Measurements from ENCODE around the gene TRAF1. TPM values are rescaled to one million over a fixed set of nuclear protein-coding genes. Genes with fewer than 3 reads are reported as not detected.

The TRAF1 gene
- total and polyA plus RNA-seq, 5 donors from 2014 or later = 13.5 to 167 (median 16.9) TPM

DNA sequence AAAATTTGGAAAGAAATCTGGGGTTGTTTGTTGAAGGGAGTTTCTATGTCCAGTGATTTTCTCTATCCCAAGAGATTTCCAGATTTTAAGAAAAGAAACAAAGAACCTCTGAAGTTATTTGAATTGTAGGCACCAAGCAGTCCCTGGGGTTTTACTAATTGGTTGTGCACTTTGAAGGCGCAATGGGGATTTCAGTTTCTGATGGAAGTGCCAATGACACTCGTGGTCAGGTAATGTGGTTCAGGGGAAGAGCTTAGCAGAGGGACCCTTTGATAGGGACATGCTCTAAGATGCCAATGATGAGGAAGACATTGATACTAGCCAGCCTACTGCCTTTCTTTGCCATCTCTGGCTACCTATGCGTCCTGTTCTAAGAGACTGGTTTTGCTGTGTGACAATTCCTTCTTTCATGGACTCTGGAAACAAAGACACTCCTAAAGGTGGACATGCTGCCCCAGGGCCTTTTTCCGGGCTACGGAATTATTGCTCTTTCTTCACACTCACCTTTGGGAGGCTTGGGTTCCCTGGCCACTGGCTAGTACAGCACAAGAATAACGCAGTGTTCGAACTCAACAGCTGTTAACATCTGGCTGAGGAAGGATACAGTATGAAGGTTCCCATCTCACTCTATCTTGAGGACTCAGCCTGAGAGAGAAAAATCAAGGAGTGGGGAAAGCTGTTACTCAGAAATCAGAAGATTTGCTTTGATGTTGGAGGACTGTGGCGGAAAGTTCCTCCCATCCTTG is 6.9 kb upstream of the TRAF1 start:
- no peaks in the 10 kb centered on the region for H3K9me3 Mint-ChIP-seq
- H3K27ac Mint-ChIP-seq = peak overlapping the region; percentile 99 to 100 (median 100)
- peaks cover 10 to 80% (median 62%) of the 10 kb centered on the region in 4 donors for H3K4me1 Mint-ChIP-seq
- H3K27me3 ChIP-seq (ENCODE audit: control insufficient read depth, insufficient read depth, low read length) = no peaks in the 10 kb centered on the region
- no peaks in the 10 kb centered on the region for H3K36me3 Mint-ChIP-seq
- peak overlapping the region; percentile 99 for H3K27ac ChIP-seq (ENCODE audit: insufficient read depth, low read length, poor library complexity, severe bottlenecking)
- H3K36me3 ChIP-seq (ENCODE audit: control insufficient read depth, insufficient read depth, low read length) = no peaks in the 10 kb centered on the region
- H3K4me1 ChIP-seq (ENCODE audit: control insufficient read depth, insufficient read depth, low read length, poor library complexity, severe bottlenecking) = peaks cover 87% of the 10 kb centered on the region
- no peak overlapping the region for H3K4me3 ChIP-seq (ENCODE audit: low read depth, low read length)
- H3K4me3 Mint-ChIP-seq = peak overlapping the region in 3 of 4 donors; percentile 5 to 99 (median 39)
- H3K27me3 Mint-ChIP-seq = no peaks in the 10 kb centered on the region
- ATAC-seq (ENCODE audit: low read depth in 2 of 2) (no peak), DNase-seq (no peak)
- no peaks in the 10 kb centered on the region for H3K9me3 ChIP-seq (ENCODE audit: control insufficient read depth in 2 of 2, low read length in 2 of 2)

DNA sequence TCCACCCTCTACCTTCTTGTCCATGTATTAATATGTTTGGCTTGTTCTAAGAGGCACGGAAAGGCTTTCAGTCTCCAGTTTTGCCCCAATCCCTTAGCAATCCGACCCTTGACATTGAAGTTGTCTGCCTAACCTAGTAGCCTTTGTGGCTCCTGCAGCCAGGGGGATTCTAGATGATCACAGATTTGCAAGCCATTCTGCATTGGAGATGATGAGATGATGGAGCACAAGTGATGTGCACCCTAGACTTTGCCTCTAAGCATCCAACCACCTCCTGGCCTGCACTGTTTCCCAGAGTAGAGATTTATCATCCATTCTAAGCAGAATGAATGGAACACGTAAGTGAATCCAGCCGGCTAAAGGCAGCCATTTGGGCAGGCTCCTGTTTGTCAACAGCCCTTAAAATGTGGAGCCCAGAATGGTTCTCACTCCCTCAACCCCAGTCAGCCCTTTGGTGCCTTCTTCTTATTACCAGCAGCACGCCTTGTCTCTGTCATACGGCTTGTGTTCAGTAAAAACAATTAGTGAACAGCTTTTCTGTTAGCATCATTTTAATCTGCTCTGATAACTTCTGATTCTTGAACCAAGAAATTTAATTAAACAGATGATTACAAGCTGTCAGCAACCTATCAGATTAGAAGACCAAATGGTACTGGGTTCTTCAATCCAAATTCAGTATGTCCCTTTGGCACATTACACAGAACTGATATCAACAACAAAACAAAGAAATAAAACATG is 5.7 kb upstream of the TRAF1 start:
- H3K4me1 ChIP-seq (ENCODE audit: control insufficient read depth, insufficient read depth, low read length, poor library complexity, severe bottlenecking) = peaks cover 97% of the 10 kb centered on the region
- no peaks in the 10 kb centered on the region for H3K9me3 ChIP-seq (ENCODE audit: control insufficient read depth in 2 of 2, low read length in 2 of 2)
- Mint-ChIP-seq H3K9me3 (no peaks in the 10 kb centered on the region), H3K4me3 (peak overlapping the region; percentile 83 to 99 (median 90)), H3K27me3 (no peaks in the 10 kb centered on the region), H3K4me1 (peaks cover 10 to 88% (median 69%) of the 10 kb centered on the region in 4 donors), H3K36me3 (no peaks in the 10 kb centered on the region), H3K27ac (peak overlapping the region; percentile 99 to 100 (median 100))
- peak overlapping the region; percentile 71 for H3K4me3 ChIP-seq (ENCODE audit: low read depth, low read length)
- no peaks in the 10 kb centered on the region for H3K27me3 ChIP-seq (ENCODE audit: control insufficient read depth, insufficient read depth, low read length)
- peak overlapping the region; percentile 99 for H3K27ac ChIP-seq (ENCODE audit: insufficient read depth, low read length, poor library complexity, severe bottlenecking)
- no peak for ATAC-seq (ENCODE audit: low read depth in 2 of 2)
- no peaks in the 10 kb centered on the region for H3K36me3 ChIP-seq (ENCODE audit: control insufficient read depth, insufficient read depth, low read length)
- DNase-seq = no peak

DNA sequence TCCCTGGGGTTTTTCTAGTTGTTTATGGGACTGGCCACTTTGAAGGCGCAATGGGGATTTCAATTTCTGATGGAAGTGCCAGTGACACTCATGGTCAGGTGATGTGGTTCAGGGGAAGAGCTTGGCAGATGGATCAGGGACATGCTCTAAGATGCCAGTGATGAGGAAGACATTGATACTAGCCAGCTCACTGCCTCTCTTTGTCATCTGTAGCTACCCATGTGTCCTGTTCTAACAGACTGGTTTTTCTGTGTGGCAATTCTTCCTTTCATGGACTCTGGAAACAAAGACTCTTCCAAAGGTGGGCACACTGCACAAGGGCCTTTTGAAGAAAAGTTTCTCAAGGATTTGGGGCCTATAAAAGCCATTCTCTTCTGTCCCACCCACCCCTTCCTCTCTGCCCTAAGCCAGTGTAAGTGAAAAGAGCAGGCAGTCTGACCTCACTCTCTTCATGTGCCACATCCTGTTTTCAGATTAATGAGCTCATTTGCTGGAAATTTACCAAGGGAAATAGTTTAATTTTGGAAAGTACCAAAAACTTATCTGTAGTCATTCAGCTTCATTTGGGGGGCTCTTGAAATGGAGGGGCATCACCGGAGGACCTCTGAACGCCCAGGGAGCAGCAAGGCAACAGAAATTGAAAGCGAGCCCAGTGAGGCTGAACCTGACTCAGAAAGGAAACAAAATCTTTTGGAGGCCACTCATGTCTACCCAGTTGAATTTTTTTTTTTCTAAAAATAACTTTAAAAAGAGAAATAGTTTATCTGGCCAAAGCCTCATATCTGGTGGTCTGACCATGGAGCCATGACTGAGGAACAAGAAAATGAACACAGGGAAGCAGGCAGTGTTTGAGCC is 4.9 kb upstream of the TRAF1 start:
- H3K27ac Mint-ChIP-seq = peak overlapping the region; percentile 99 to 100 (median 100)
- H3K9me3 ChIP-seq (ENCODE audit: control insufficient read depth in 2 of 2, low read length in 2 of 2) = no peaks in the 10 kb centered on the region
- no peaks in the 10 kb centered on the region for H3K9me3 Mint-ChIP-seq
- H3K36me3 Mint-ChIP-seq = no peaks in the 10 kb centered on the region
- no peaks in the 10 kb centered on the region for H3K27me3 ChIP-seq (ENCODE audit: control insufficient read depth, insufficient read depth, low read length)
- DNase-seq (peak; percentile 52 to 90 (median 84)), ATAC-seq (ENCODE audit: low read depth in 2 of 2) (peak; percentile 64 to 66)
- H3K36me3 ChIP-seq (ENCODE audit: control insufficient read depth, insufficient read depth, low read length) = no peaks in the 10 kb centered on the region
- peaks cover 10 to 88% (median 64%) of the 10 kb centered on the region in 4 donors for H3K4me1 Mint-ChIP-seq
- H3K4me1 ChIP-seq (ENCODE audit: control insufficient read depth, insufficient read depth, low read length, poor library complexity, severe bottlenecking) = peaks cover 98% of the 10 kb centered on the region
- H3K27me3 Mint-ChIP-seq = no peaks in the 10 kb centered on the region
- H3K27ac ChIP-seq (ENCODE audit: insufficient read depth, low read length, poor library complexity, severe bottlenecking) = peak overlapping the region; percentile 99
- H3K4me3 Mint-ChIP-seq = peak overlapping the region; percentile 83 to 99 (median 90)
- H3K4me3 ChIP-seq (ENCODE audit: low read depth, low read length) = peak overlapping the region; percentile 71

DNA sequence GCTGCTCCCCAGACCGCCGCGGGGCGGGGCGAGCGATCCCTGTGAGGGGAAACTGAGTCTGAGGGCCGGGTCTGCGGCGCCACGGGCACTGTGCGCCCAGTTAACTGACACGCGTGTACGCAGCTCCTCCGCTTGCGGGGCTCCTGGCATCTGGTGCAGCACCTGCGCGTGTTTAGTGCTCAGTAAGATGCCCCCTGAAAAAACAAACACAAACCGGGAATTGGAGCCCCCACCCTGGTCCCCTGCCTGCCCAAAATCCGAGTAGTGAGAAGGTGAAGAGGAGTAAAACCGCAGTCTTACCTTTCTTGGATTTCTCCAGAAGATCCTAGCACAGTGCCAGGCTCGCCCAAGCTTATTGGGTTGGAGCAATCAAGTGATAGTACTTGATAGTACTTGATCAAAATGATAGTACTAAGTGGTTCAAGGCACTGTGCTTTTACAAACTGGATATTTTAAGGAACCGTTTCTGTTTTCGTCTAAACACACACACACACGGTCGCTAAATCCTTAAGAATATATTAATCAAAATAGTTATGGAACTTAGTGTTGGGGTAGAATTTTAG is 2.7 kb upstream of the TRAF1 start:
- Histone ChIP-seq H3K27ac (ENCODE audit: insufficient read depth, low read length, poor library complexity, severe bottlenecking) (peak overlapping the region; percentile 99), H3K4me1 (ENCODE audit: control insufficient read depth, insufficient read depth, low read length, poor library complexity, severe bottlenecking) (peaks cover 96% of the 10 kb centered on the region), H3K36me3 (ENCODE audit: control insufficient read depth, insufficient read depth, low read length) (no peaks in the 10 kb centered on the region), H3K9me3 (ENCODE audit: control insufficient read depth in 2 of 2, low read length in 2 of 2) (no peaks in the 10 kb centered on the region), H3K27me3 (ENCODE audit: control insufficient read depth, insufficient read depth, low read length) (no peaks in the 10 kb centered on the region), H3K4me3 (ENCODE audit: low read depth, low read length) (peak overlapping the region; percentile 67)
- H3K36me3 Mint-ChIP-seq = peaks cover 15% of the 10 kb centered on the region
- peaks cover 10 to 81% (median 54%) of the 10 kb centered on the region in 4 donors for H3K4me1 Mint-ChIP-seq
- peak overlapping the region; percentile 96 to 99 (median 98) for H3K27ac Mint-ChIP-seq
- H3K4me3 Mint-ChIP-seq = peak overlapping the region; percentile 89 to 99 (median 92)
- no peaks in the 10 kb centered on the region for H3K27me3 Mint-ChIP-seq
- H3K9me3 Mint-ChIP-seq = no peaks in the 10 kb centered on the region
- DNase-seq (no peak), ATAC-seq (ENCODE audit: low read depth in 2 of 2) (no peak)

DNA sequence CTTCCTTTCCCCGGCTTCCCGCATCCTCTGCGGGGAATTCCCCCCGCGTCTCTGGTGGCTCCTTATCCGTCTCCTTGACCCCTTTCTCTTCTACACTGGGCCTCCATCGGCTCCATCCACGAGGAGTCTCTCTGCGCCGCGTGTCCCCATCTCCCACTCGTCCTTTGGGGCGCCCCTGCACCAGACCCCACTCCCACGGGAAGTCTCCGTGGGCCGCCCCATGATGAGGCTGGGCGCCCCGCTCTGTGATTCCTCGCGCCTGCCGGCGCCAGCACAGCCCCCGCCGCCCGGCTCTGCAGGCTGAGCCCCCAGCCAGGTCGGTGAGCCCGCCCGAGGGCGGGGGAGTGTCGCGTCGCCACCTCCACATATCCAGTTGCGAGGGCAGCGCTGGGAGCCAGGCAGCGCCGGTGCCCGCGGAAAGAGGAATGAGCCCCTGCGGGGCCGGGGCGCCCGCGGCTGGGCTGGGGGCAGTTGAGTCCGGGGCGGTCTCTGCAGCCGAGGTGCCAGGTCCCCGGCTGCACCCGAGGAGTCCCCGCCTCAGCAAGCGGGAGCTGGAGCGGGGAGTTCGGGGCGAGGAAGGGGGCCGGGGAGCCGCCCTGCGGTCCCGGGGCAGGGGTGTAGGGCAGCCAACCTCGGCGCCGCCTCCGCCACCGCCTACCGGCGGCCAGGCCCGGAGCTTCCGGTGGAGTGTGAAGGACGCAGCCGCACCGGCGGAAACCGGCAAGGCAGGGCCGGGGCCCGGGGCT is 2.1 kb upstream of the TRAF1 start:
- Histone ChIP-seq H3K9me3 (ENCODE audit: control insufficient read depth in 2 of 2, low read length in 2 of 2) (no peaks in the 10 kb centered on the region), H3K36me3 (ENCODE audit: control insufficient read depth, insufficient read depth, low read length) (peaks cover 4% of the 10 kb centered on the region), H3K4me3 (ENCODE audit: low read depth, low read length) (peak overlapping the region; percentile 96), H3K27ac (ENCODE audit: insufficient read depth, low read length, poor library complexity, severe bottlenecking) (peak overlapping the region; percentile 99), H3K27me3 (ENCODE audit: control insufficient read depth, insufficient read depth, low read length) (no peaks in the 10 kb centered on the region), H3K4me1 (ENCODE audit: control insufficient read depth, insufficient read depth, low read length, poor library complexity, severe bottlenecking) (peaks cover 96% of the 10 kb centered on the region)
- Mint-ChIP-seq H3K27me3 (no peaks in the 10 kb centered on the region), H3K27ac (peak overlapping the region; percentile 98 to 100 (median 99)), H3K4me3 (peak overlapping the region; percentile 95 to 99 (median 95)), H3K36me3 (peaks cover 21% of the 10 kb centered on the region), H3K9me3 (no peaks in the 10 kb centered on the region), H3K4me1 (peaks cover 10 to 81% (median 54%) of the 10 kb centered on the region in 4 donors)
- DNase-seq (peak; percentile 70 to 86 (median 83)), ATAC-seq (ENCODE audit: low read depth in 2 of 2) (peak; percentile 58 to 61)

DNA sequence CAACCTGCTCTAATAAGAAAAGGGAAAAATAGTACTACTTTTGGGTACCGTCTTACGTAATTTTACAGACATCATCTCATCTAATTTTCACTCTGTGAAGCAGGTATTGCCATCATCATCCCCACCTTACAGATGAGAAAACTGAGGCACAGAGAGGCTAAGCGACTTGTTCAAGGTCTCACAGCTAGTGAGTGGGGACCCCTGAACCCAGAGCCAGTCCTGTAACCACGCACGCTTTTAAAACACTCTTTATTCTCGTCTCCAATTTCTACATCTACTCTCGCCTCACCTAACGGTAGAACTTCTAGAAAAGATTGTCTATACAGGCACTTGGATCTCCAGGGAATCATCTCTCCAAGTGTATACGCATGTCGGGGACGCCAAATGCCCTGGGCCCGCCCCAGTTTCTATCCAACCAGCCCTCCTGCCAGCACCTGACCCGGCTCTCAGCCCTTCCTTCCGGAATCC is 1.5 kb upstream of the TRAF1 start:
- peaks cover 96% of the 10 kb centered on the region for H3K4me1 ChIP-seq (ENCODE audit: control insufficient read depth, insufficient read depth, low read length, poor library complexity, severe bottlenecking)
- peak overlapping the region; percentile 95 to 99 (median 95) for H3K4me3 Mint-ChIP-seq

More for the DNA sequence above, 1.5 kb upstream of the TRAF1 start:
- Histone ChIP-seq H3K9me3 (ENCODE audit: control insufficient read depth in 2 of 2, low read length in 2 of 2) (no peaks in the 10 kb centered on the region), H3K4me3 (ENCODE audit: low read depth, low read length) (peak overlapping the region; percentile 96), H3K36me3 (ENCODE audit: control insufficient read depth, insufficient read depth, low read length) (peaks cover 10% of the 10 kb centered on the region), H3K27ac (ENCODE audit: insufficient read depth, low read length, poor library complexity, severe bottlenecking) (peak overlapping the region; percentile 99), H3K27me3 (ENCODE audit: control insufficient read depth, insufficient read depth, low read length) (no peaks in the 10 kb centered on the region)
- Mint-ChIP-seq H3K27ac (peak overlapping the region; percentile 95 to 100 (median 97)), H3K9me3 (no peaks in the 10 kb centered on the region), H3K4me1 (peaks cover 8 to 81% (median 49%) of the 10 kb centered on the region in 4 donors), H3K36me3 (peaks cover 26% of the 10 kb centered on the region), H3K27me3 (no peaks in the 10 kb centered on the region)
- ATAC-seq (ENCODE audit: low read depth in 2 of 2) (no peak), DNase-seq (no peak)

Data from CD4-positive, CD25-positive, alpha-beta regulatory T cell (primary cell).